Esophagus squamous epithelium (tissue), 5 donors: ENCODE results near the gene PSME3. TPM values are rescaled to one million over a fixed set of nuclear protein-coding genes. Genes with fewer than 3 reads are reported as not detected.

Experiments
- DNase-seq: peaks from one replicate; lab custom pipeline; 2025; lab: John Stamatoyannopoulos, UW
- H3K27ac ChIP-seq, 4 donors: fragments of 200-600 bp; sonication (generic); one replicate each; pipeline ENCODE4 v1.5.1; 2016 to 2019; ENCODE audit warnings: mild to moderate bottlenecking in 1 of 4
- H3K27me3 ChIP-seq, 4 donors: fragments of 200-600 bp; sonication (generic); 1 replicate in 3 of 4; 2 replicates in 1 of 4; pipeline versions ENCODE4 v1.5.1 to v1.6.0; 2017 to 2021; ENCODE audit warnings: antibody characterized with exemption in 1 of 4
- H3K36me3 ChIP-seq, 3 donors: fragments of 200-600 bp; sonication (generic); one replicate each; pipeline ENCODE4 v1.5.1; 2016 to 2019
- H3K4me1 ChIP-seq, 3 donors: fragments of 200-600 bp; sonication (generic); one replicate each; pipeline ENCODE4 v1.5.1; 2017 to 2019
- H3K4me3 ChIP-seq, 4 donors: fragments of 200-600 bp; sonication (generic); 1 replicate in 3 of 4; 2 replicates in 1 of 4; pipeline ENCODE4 v1.5.1; 2016 to 2019; ENCODE audit warnings: mild to moderate bottlenecking in 2 of 4, moderate library complexity in 1 of 4
- H3K9me3 ChIP-seq, 3 donors: fragments of 200-600 bp; sonication (generic); one replicate each; pipeline ENCODE4 v1.5.1; 2016 to 2019
- POLR2A ChIP-seq, 4 donors: fragments of 450-650 bp; IDR thresholded peaks; one replicate each; pipeline ENCODE4 v1.6.1; 2017; ENCODE audit warnings: antibody characterized with exemption in 4 of 4, mild to moderate bottlenecking in 4 of 4, moderate library complexity in 3 of 4
- WGBS, 2 donors: methylation state at CpG; one replicate each; pipeline ENCODE4 v1.1.5; 2018; 5-methylcytosine and 5-hydroxymethylcytosine counted together
- intact Hi-C: fragments of 100-400 bp; cut with DNase I; formaldehyde crosslinking; loops from one replicate; pipeline ENCODE4 v1.15.0; 2022
- total RNA-seq, 4 donors: library from RNA; depleted of rRNA; stranded (reverse); fragments of >200 nt; gene quantifications; one replicate each; pipeline ENCODE4 v1.1.0, GENCODE V29; 2016
- TF ChIP-seq, protein P1 (sequence below), 6 experiments: fragments of 450-650 bp in 4 of 6; fragments of 200-600 bp in 2 of 6; sonication (generic) in 2 of 6; IDR thresholded peaks; one replicate each; pipeline ENCODE4 v1.5.1; 2016 to 2019; ENCODE audit warnings: antibody characterized with exemption in 6 of 6, mild to moderate bottlenecking in 4 of 6, moderate library complexity in 4 of 6
- donor health status: DM: yes; HTN: yes; CAD: no.

The PSME3 gene
- total RNA-seq, 4 donors from 2014 or later: 91.0 to 121 (median 93.7) TPM

DNA sequence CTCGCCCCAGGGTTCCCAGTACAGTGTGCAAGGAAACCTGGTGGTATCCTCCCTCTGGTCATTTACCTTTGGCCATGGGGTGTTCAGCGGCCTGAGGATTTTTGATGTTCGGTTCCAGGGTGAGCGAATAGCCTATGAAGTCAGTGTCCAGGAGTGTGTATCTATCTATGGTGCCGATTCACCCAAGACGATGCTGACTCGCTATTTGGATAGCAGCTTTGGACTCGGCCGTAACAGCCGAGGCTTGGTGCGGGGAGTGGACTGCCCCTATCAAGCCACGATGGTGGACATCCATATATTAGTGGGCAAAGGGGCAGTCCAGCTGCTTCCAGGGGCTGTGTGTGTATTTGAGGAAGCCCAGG is 12.3 kb downstream of the PSME3 start:
- H3K4me3 ChIP-seq: no peak overlapping the region
- no peak for DNase-seq
- intact Hi-C loops: loop anchor here (10.0 kb wide), 1 partner anchor 89 kb away; no protein-coding TSS in a partner anchor
- peaks cover 0 to 50% (median 19%) of the 10 kb centered on the region in 3 donors for H3K4me1 ChIP-seq
- no peaks in the 10 kb centered on the region for H3K9me3 ChIP-seq
- 86 to 89% methylated on average over 3 to 7 of the region's 12 CpGs for WGBS, 2 donors
- no peak for TF ChIP-seq POLR2A (IDR thresholded peaks at IDR 0.05)
- TF ChIP-seq, protein P1, sequence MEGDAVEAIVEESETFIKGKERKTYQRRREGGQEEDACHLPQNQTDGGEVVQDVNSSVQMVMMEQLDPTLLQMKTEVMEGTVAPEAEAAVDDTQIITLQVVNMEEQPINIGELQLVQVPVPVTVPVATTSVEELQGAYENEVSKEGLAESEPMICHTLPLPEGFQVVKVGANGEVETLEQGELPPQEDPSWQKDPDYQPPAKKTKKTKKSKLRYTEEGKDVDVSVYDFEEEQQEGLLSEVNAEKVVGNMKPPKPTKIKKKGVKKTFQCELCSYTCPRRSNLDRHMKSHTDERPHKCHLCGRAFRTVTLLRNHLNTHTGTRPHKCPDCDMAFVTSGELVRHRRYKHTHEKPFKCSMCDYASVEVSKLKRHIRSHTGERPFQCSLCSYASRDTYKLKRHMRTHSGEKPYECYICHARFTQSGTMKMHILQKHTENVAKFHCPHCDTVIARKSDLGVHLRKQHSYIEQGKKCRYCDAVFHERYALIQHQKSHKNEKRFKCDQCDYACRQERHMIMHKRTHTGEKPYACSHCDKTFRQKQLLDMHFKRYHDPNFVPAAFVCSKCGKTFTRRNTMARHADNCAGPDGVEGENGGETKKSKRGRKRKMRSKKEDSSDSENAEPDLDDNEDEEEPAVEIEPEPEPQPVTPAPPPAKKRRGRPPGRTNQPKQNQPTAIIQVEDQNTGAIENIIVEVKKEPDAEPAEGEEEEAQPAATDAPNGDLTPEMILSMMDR (IDR thresholded peaks at IDR 0.05): no peak
- H3K27me3 ChIP-seq: no peaks in the 10 kb centered on the region
- H3K27ac ChIP-seq: peak overlapping the region in 2 of 4 donors; percentile 64 to 77
- H3K36me3 ChIP-seq: peaks cover 6 to 54% (median 17%) of the 10 kb centered on the region in 3 donors

DNA sequence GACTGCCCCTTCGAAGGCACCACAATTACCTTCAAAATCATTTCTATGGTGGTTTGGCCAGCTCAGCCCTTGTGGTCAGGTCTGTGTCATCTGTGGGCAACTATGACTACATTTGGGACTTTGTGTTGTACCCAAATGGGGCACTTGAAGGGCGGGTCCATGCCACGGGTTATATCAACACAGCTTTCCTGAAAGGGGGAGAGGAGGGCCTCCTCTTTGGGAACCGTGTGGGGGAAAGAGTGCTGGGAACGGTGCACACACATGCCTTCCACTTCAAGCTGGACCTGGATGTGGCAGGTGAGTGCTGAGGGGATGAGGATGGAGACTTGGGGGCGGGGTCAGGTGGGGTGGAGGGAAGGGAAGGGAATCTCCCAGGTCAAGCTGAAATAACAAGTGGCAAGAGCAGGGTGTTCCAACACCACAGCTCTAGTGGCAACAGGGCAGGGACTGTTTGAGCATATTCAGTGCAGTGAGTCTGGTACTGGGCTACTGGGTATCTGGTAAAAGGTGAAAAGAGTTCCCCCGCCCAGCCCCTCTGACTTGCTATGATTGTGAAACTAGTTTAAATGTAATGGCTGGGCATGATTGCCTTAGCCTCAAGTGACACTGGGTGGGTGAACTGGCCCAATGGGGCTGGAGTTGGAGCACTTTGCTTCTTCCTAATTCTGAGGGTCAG is 12.9 kb downstream of the PSME3 start:
- DNase-seq: no peak
- Histone ChIP-seq H3K9me3 (no peaks in the 10 kb centered on the region), H3K27me3 (no peaks in the 10 kb centered on the region), H3K4me1 (peaks cover 5 to 56% (median 22%) of the 10 kb centered on the region in 3 donors), H3K4me3 (no peak overlapping the region), H3K36me3 (peaks cover 6 to 49% (median 17%) of the 10 kb centered on the region in 3 donors), H3K27ac (peak overlapping the region in 3 of 4 donors; percentile 64 to 77 (median 64))
- TF ChIP-seq, protein P1 (IDR thresholded peaks at IDR 0.05): no peak
- no peak for TF ChIP-seq POLR2A (IDR thresholded peaks at IDR 0.05)
- WGBS, 2 donors: 62 to 64% methylated on average over 4 to 6 of the region's 7 CpGs
- intact Hi-C loops: loop anchor here (10.0 kb wide), 1 partner anchor 89 kb away; no protein-coding TSS in a partner anchor

DNA sequence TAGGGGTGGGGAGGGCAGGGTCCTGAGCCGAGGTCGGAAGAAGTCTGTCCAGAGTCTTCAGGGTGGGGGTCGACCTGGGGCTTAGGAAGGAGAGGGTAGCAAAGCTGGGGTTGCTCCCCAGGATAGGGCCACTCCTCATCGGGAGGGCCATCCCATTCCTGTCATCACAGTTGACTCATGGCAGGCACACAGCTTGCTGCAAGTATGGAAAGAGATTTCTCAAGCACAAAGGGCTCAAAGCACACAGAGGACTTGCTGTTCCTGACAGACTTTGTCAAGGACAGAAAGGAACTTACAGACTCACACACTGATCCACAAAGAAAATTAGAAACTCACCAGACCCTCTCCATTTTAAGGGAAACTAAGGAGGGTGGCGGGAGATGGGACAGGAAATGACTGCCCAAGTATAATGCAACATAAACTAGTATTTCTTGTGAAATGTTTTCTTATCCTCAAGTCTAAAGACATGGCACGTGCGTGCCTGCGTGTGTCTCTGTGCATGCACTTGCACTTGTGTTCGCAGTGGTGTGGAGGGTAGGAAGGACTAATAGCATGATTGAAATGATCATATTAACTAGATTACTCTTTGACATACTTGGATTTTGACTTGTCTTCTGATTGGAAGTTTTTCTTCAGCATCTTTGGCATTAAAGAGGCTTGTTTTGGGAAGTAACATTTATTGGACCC is 13.5 kb downstream of the PSME3 start:
- WGBS, 2 donors: 60 to 72% methylated on average over 8 to 9 of the region's 9 CpGs
- no peaks in the 10 kb centered on the region for H3K27me3 ChIP-seq
- H3K36me3 ChIP-seq: peaks cover 6 to 42% (median 15%) of the 10 kb centered on the region in 3 donors
- no peak overlapping the region for H3K4me3 ChIP-seq
- DNase-seq: no peak
- intact Hi-C loops: loop anchor here (10.0 kb wide), 1 partner anchor 88 kb away; no protein-coding TSS in a partner anchor
- H3K4me1 ChIP-seq: peaks cover 5 to 58% (median 22%) of the 10 kb centered on the region in 3 donors
- TF ChIP-seq POLR2A (IDR thresholded peaks at IDR 0.05): no peak
- TF ChIP-seq, protein P1 (IDR thresholded peaks at IDR 0.05): no peak
- peak overlapping the region in 3 of 4 donors; percentile 64 to 77 (median 64) for H3K27ac ChIP-seq
- H3K9me3 ChIP-seq: no peaks in the 10 kb centered on the region

DNA sequence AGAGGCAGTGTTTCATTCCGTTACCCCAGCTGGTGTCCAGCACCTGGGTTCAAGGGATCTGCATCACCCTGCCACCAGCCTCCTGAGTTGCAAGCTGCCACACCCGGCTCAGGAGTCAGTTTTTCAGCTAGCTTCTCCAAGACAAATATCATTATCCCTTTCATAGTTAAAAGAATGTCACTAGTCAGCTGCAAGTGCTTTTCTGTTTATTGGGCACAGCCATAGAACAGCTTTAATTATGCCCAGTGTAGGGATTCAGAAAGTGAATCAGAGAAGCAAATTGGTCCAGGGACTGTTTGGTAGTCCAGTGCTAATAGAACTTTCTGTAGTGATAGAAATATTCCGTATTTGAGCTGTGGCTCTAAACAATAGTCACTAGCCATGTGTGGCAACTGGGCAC is 14.9 kb downstream of the PSME3 start:
- TF ChIP-seq, protein P1 (IDR thresholded peaks at IDR 0.05): no peak
- TF ChIP-seq POLR2A (IDR thresholded peaks at IDR 0.05): no peak
- Histone ChIP-seq H3K4me3 (no peak overlapping the region), H3K4me1 (peaks cover 5 to 58% (median 22%) of the 10 kb centered on the region in 3 donors), H3K36me3 (peaks cover 5 to 28% (median 6%) of the 10 kb centered on the region in 3 donors), H3K27ac (no peak overlapping the region), H3K27me3 (no peaks in the 10 kb centered on the region), H3K9me3 (no peaks in the 10 kb centered on the region)
- DNase-seq: no peak
- WGBS, 2 donors: 58 to 79% methylated on average over 3 of the region's 3 CpGs
- intact Hi-C loops: loop anchor here (10.0 kb wide), 1 partner anchor 87 kb away; no protein-coding TSS in a partner anchor
